GM15510 (cell line): ENCODE measurements around the gene PTTG1.

Experiments used
- POLR2A ChIP-seq: IDR thresholded peaks from 3 replicates; pipeline ENCODE4 v1.6.1; 2011; ENCODE audit warnings: borderline replicate concordance; ENCODE audit not compliant: insufficient read length; ENCODE audit errors: extremely low read depth

The PTTG1 gene

GRCh38 chr5:160458806-160459800, 37.4 kb downstream of the PTTG1 start:
- TF ChIP-seq POLR2A: peak; percentile 45

GRCh38 chr5:160460377-160461049, 38.9 kb downstream of the PTTG1 start:
- no peak for TF ChIP-seq POLR2A

DNA sequence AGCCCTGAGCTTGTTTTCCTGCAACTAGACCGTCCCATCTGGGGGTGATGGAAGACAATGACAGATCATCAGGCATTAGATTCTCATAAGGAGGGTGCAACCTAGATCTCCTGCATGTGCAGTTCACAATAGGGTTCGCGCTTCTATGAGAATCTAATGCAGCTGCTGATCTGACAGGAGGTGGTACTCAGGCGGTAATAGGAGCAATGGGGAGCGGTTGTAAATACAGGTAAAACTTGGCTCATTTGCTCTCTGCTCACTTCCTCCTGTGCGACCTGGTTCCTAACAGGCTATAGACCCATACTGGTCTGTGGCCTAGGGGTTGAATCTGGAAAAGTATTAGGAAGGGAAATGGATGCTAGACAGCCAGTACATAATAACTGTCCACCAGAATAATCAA, 39.7 kb downstream of the PTTG1 start:
- TF ChIP-seq POLR2A: no peak

DNA sequence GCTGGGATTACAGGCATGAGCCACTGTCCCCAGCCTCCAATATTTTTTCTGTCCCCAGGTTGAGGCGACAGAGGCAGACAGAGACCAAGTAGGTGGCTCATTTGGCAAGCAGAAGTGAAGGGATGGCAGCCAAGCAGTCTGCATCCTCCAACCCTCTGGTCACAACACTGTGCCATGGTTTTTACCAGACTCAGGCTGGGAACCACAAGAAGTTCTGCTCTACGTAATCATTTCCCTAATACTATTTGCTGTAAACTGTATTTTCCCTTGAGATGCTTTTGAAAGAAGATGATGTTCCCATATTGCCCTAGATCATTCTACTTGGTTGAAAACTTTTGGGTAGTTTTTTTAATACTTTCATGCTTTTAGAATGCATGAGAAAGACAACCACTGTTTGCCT, 40.5 kb downstream of the PTTG1 start:
- no peak for TF ChIP-seq POLR2A

DNA sequence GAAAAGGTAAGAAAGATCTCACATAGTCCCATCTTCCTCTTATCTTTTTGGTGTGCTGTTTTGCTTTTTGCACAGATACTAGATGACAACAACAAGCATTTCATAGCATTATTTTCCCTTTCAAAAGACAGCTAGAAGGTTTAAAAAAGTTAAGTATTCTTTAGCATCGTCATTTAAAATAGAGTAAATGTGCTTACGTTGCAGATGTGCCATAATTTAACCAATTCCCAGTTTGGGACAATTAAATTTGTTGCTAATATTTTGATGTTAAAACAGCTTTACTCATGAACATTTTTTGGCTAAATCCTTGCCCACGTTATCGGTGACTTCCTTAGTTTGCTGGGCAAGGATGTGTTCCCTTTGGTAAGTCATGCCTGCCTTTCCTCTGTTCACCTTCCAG, 41.6 kb downstream of the PTTG1 start:
- no peak for TF ChIP-seq POLR2A

- TF ChIP-seq POLR2A: no peak
Observed at GRCh38 chr5:160463740-160464465, 42.2 kb downstream of the PTTG1 start.

DNA sequence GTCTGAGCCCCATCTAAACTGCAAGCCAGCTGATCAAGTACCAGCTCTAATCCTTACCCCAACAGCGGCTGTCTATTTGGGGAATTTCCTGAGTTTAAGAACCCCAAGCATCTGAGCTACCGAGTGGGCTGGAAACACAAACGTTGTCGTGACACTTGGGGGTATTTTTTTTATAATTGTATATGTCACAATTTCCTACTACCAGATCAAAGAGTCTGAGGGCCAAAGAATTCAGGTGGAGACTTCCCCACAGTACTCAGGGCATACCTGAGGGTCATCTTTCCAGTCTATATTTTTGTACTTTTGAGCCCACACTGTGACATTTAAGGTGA, 42.8 kb downstream of the PTTG1 start:
- no peak for TF ChIP-seq POLR2A

DNA sequence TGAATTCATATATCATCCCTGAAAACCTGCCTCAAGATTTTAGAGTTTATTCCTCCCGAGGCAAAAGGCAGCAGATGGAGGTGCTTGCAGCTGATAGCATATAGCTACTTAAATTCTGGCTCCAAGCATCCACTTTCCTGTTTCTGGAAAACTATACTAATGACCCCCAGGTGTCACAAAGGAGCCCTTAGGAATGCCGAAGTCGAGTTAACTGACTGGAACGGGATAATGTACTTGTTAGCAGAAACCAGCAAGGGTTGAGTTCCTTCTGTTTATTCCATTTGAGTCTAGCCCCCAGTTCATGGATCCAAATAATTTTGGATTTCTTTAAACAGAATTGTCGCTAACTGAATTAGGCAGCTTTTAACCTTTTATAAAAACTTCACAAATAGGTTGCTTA, 44.5 kb downstream of the PTTG1 start:
- no peak for TF ChIP-seq POLR2A

DNA sequence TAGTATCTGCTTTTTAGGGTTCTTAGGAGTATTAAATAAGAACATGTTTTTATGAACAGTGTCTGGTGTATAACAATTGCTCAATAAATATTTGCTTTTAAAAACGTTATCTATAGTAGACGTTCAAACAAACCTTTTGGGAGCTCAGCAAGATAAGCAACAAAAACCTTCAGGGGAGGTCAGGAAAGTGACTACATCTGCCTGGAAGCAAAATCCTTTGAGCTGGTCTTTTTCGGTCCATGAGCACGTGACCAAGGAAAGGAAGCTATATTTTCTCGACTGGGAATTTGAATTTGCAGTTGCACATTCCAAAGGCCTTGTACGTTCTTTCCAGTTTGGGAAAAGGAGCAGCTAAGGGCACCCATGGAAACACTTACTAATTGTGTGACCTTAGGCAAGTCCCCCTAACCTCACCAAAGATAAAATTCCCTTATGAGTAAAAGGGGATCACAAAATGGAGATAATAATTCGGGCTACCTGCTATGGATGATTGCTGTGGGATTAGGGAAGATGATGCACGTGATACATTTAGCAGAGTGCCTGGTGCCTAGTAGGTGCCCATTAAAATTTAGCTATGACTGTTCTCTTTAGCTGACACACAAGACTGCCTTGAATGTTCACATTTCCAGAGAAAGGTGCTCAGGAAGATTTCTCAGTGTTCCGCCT, 45.4 kb downstream of the PTTG1 start:
- TF ChIP-seq POLR2A: no peak

GRCh38 chr5:160467555-160468362, 46.1 kb downstream of the PTTG1 start:
- peak; percentile 93 for TF ChIP-seq POLR2A

GRCh38 chr5:160468363-160468975, 46.8 kb downstream of the PTTG1 start:
- TF ChIP-seq POLR2A: no peak

GRCh38 chr5:160469156-160470144, 47.8 kb downstream of the PTTG1 start:
- TF ChIP-seq POLR2A: peak; percentile 37
